CD4-positive, alpha-beta memory T cell (primary cell): ENCODE data around the gene FOXD2. TPM values are rescaled to one million over a fixed set of nuclear protein-coding genes. Genes with fewer than 3 reads are reported as not detected.

Experiments
- CTCF ChIA-PET: fragments of 350-600 bp; sonication (Branson Sonifier 250); formaldehyde crosslinking; loops from one replicate; lab custom pipeline; 2021; ENCODE audit warnings: inconsistent platforms; ENCODE audit not compliant: partially characterized antibody; lab: Charles Lee
- POLR2A ChIA-PET: fragments of 350-600 bp; sonication (Branson Sonifier 250); formaldehyde crosslinking; loops from one replicate; lab custom pipeline; 2021; ENCODE audit not compliant: partially characterized antibody; lab: Charles Lee
- DNase-seq, 5 donors: peaks; one replicate each; pipeline versions ENCODE4 v3.0.0 to v3.0.0-alpha.2; 2020 to 2022; ENCODE audit warnings: mixed read lengths in 1 of 5
- H3K27ac ChIP-seq: one replicate; pipeline ENCODE4 v1.7.0; 2013; ENCODE audit warnings: low read depth, low read length
- H3K27me3 ChIP-seq: 2 replicates; pipeline ENCODE4 v1.7.0; 2013; ENCODE audit warnings: mild to moderate bottlenecking, low read length, moderate library complexity; ENCODE audit not compliant: insufficient read depth
- H3K36me3 ChIP-seq: 2 replicates; pipeline ENCODE4 v1.7.0; 2013; ENCODE audit warnings: mild to moderate bottlenecking, low read length, moderate library complexity; ENCODE audit not compliant: insufficient read depth
- H3K4me1 ChIP-seq: 2 replicates; pipeline ENCODE4 v1.7.0; 2013; ENCODE audit warnings: mild to moderate bottlenecking, low read length, moderate library complexity; ENCODE audit not compliant: insufficient read depth
- H3K4me3 ChIP-seq, 2 donors: one replicate each; pipeline ENCODE4 v1.7.0; 2013; ENCODE audit warnings: low read length in 2 of 2, mild to moderate bottlenecking in 1 of 2
- H3K9me3 ChIP-seq, 2 donors: one replicate each; pipeline ENCODE4 v1.7.0; 2013; ENCODE audit warnings: low read length in 2 of 2, control low read depth in 1 of 2; ENCODE audit not compliant: control insufficient read depth in 1 of 2
- H3K27ac Mint-ChIP-seq, 7 donors: one replicate each; pipeline ENCODE4 v1.8.0; 2020 to 2021; ENCODE audit warnings: mixed read lengths in 7 of 7, mild to moderate bottlenecking in 6 of 7, inconsistent platforms in 3 of 7, moderate library complexity in 3 of 7
- H3K27me3 Mint-ChIP-seq, 2 donors: one replicate each; pipeline ENCODE4 v1.8.0; 2020 to 2021; ENCODE audit warnings: mixed read lengths in 2 of 2
- H3K36me3 Mint-ChIP-seq, 2 donors: one replicate each; pipeline ENCODE4 v1.8.0; 2020 to 2021; ENCODE audit warnings: mixed read lengths in 2 of 2, inconsistent platforms in 1 of 2, mild to moderate bottlenecking in 1 of 2
- H3K4me1 Mint-ChIP-seq, 4 donors: one replicate each; pipeline ENCODE4 v1.8.0; 2020 to 2021; ENCODE audit warnings: mixed read lengths in 4 of 4, mild to moderate bottlenecking in 1 of 4
- H3K4me3 Mint-ChIP-seq, 8 donors: one replicate each; pipeline ENCODE4 v1.8.0; 2020 to 2021; ENCODE audit warnings: mixed read lengths in 8 of 8, mild to moderate bottlenecking in 7 of 8, moderate library complexity in 6 of 8, inconsistent platforms in 3 of 8
- H3K9me3 Mint-ChIP-seq, 8 donors: one replicate each; pipeline ENCODE4 v1.8.0; 2020 to 2021; ENCODE audit warnings: mixed read lengths in 8 of 8, mild to moderate bottlenecking in 5 of 8, inconsistent platforms in 3 of 8, moderate library complexity in 1 of 8
- intact Hi-C: fragments of 100-400 bp; cut with micrococcal nuclease; formaldehyde crosslinking; loops from one replicate; pipeline ENCODE4 v1.15.1; 2023
- polyA plus RNA-seq, 2 donors: library from polyadenylated mRNA; unstranded; fragments of 300-500 nt; fragmentation: Illumina TruSeq; gene quantifications; one replicate each; pipeline ENCODE4 v1.2.3, GENCODE V29; 2021
- total RNA-seq, 2 experiments: library from RNA; stranded (reverse); gene quantifications; one replicate each; pipeline ENCODE4 v1.2.3, GENCODE V29; 2021

Gene FOXD2
- total RNA-seq (under 1 TPM; 0.64 to 0.73 TPM), polyA plus RNA-seq (under 1 TPM; 0.07 to 0.11 TPM)

DNA sequence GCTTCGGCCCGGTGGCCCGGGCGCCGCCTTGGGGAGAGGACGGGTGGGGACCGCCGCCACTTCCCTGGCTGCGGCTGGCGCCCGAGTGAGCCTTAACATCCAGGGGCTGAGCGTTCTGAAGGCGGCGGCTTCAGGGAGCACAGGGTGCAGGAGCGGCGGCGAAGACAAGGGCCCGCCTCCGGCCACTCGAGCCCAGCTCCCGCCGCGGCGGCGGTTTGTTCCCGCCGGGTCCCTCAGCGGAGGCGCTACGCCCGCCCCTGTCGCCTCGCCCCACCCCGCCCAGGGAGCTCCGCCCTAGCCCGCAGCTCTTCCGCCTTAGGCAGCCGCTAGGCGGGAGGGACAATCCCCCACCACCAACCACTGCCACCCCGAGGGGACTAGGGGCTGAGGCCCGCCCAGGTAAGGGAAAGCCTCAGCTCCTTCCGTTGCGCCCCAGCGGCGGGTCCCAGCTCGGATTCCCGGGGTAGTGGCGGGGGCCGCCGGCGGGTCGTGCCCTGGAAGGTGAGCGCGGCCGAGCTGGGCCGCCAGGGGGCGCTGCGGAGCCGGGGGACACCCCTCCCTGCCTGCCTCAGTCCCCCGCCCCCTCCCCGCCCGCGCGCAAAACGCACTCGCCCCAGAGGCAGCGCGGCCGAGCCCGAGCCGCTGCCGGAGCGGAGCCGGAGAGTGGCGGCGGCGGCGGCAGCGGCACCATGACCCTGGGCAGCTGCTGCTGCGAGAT, at the start of gene FOXD2:
Gene FOXD2 (plus strand): TSS at position 598 of the 718 bp plus-strand sequence. CDS start 92 bp downstream, at position 690.
- no peaks in the 10 kb centered on the region for H3K36me3 ChIP-seq
- H3K4me1 ChIP-seq, result peaks cover 21% of the 10 kb centered on the region
- H3K27me3 ChIP-seq, result peaks cover 17% of the 10 kb centered on the region
- Mint-ChIP-seq H3K4me1 (peaks cover 11 to 34% (median 24%) of the 10 kb centered on the region in 4 donors), H3K27ac (peak within 1 kb of the TSS; percentile 86 to 97 (median 91)), H3K4me3 (peak within 1 kb of the TSS; percentile 88 to 94 (median 92)), H3K27me3 (peaks cover 4 to 5% of the 10 kb centered on the region in 2 donors), H3K9me3 (peaks cover 0 to 2% (median 0%) of the 10 kb centered on the region in 8 donors), H3K36me3 (peaks cover 0 to 10% of the 10 kb centered on the region in 2 donors)
- POLR2A ChIA-PET, result interaction anchor here (0.8 to 2.2 kb wide), 8 partner anchors 9 to 288 kb away, joined by 3 to 18 read pairs (median 3); partner anchors contain the start of genes CMPK1 and STIL
- peak within 1 kb of the TSS; percentile 55 to 75 for H3K4me3 ChIP-seq
- DNase-seq, result peak; percentile 92 to 96 (median 93)
- peak within 1 kb of the TSS; percentile 46 for H3K27ac ChIP-seq
- H3K9me3 ChIP-seq, result no peaks in the 10 kb centered on the region
- intact Hi-C loops, result loop anchor here (1.0 kb wide), 3 partner anchors 103 to 289 kb away; partner anchors contain the start of gene STIL
- CTCF ChIA-PET, result interaction anchor here (0.6 to 9.7 kb wide), 35 partner anchors 8 to 289 kb away, joined by 3 to 138 read pairs (median 4); partner anchors contain the start of genes CMPK1 and STIL

DNA sequence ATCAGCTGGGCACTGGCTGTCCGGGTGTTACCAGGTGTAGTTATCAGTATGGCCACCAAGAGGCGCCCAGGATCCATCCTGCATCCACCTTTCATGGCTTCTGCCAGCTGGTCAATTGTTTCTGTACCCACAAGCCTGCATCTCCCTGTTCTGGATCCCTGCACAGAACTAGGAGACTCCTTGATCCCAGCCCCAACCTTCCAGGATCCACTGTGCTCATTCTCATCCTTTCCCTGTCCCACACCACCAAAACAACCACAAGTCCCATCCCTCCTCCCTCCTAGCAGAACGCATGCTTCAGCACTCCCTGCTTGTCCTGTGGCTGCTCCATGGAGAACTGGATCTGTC, 49.0 kb upstream of the FOXD2 start:
- ChIA-PET POLR2A (no interaction called here), CTCF (interaction anchor here (1.1 to 3.0 kb wide), 3 partner anchors 321 to 337 kb away, joined by 3 to 12 read pairs (median 4); no protein-coding TSS in a partner anchor)
- Mint-ChIP-seq H3K27ac (peak overlapping the region in 2 of 7 donors; percentile 46 to 47), H3K4me1 (peaks cover 0 to 2% (median under 1%) of the 10 kb centered on the region in 4 donors), H3K36me3 (peaks cover 0 to 4% of the 10 kb centered on the region in 2 donors), H3K27me3 (peaks cover 2 to 10% of the 10 kb centered on the region in 2 donors), H3K9me3 (no peaks in the 10 kb centered on the region), H3K4me3 (no peak overlapping the region)
- no peaks in the 10 kb centered on the region for H3K9me3 ChIP-seq
- H3K4me1 ChIP-seq, result no peaks in the 10 kb centered on the region
- intact Hi-C loops, result loop anchor here (1.0 kb wide), 1 partner anchor 321 kb away; no protein-coding TSS in a partner anchor
- DNase-seq, result peak in 3 of 5 donors; percentile 13 to 20 (median 16)
- no peak overlapping the region for H3K4me3 ChIP-seq
- no peaks in the 10 kb centered on the region for H3K27me3 ChIP-seq
- H3K27ac ChIP-seq, result no peak overlapping the region
- H3K36me3 ChIP-seq, result no peaks in the 10 kb centered on the region

GRCh38 chr1:47389731-47390130, 48.1 kb upstream of the FOXD2 start:
- H3K4me1 Mint-ChIP-seq, result peaks cover 0 to 2% (median under 1%) of the 10 kb centered on the region in 4 donors
- no peaks in the 10 kb centered on the region for H3K4me1 ChIP-seq
- CTCF ChIA-PET, result interaction anchor here (0.5 to 3.0 kb wide), 3 partner anchors 320 to 1039 kb away, joined by 3 to 12 read pairs (median 3); no protein-coding TSS in a partner anchor
- H3K9me3 ChIP-seq, result no peaks in the 10 kb centered on the region
- no peak for DNase-seq
- H3K27me3 Mint-ChIP-seq, result peaks cover 5 to 12% of the 10 kb centered on the region in 2 donors
- POLR2A ChIA-PET, result no interaction called here
- H3K9me3 Mint-ChIP-seq, result no peaks in the 10 kb centered on the region
- no peaks in the 10 kb centered on the region for H3K36me3 ChIP-seq
- intact Hi-C loops, result no loop called here
- no peak overlapping the region for H3K4me3 ChIP-seq
- H3K4me3 Mint-ChIP-seq, result no peak overlapping the region
- no peaks in the 10 kb centered on the region for H3K27me3 ChIP-seq
- H3K36me3 Mint-ChIP-seq, result peaks cover 0 to 4% of the 10 kb centered on the region in 2 donors
- H3K27ac ChIP-seq, result no peak overlapping the region
- no peak overlapping the region for H3K27ac Mint-ChIP-seq

- DNase-seq, result no peak
- Histone ChIP-seq H3K9me3 (no peaks in the 10 kb centered on the region), H3K4me3 (no peak overlapping the region), H3K27me3 (no peaks in the 10 kb centered on the region), H3K36me3 (no peaks in the 10 kb centered on the region), H3K27ac (no peak overlapping the region), H3K4me1 (no peaks in the 10 kb centered on the region)
- Mint-ChIP-seq H3K4me1 (peaks cover 0 to 2% (median under 1%) of the 10 kb centered on the region in 4 donors), H3K27ac (no peak overlapping the region), H3K36me3 (peaks cover 0 to 4% of the 10 kb centered on the region in 2 donors), H3K27me3 (peaks cover 5 to 14% of the 10 kb centered on the region in 2 donors), H3K9me3 (no peaks in the 10 kb centered on the region), H3K4me3 (no peak overlapping the region)
- intact Hi-C loops, result no loop called here
- CTCF ChIA-PET, result interaction anchor here (1.2 to 3.0 kb wide), 2 partner anchors 46 to 319 kb away, joined by 5 to 12 read pairs; partner anchors contain the start of gene FOXD2
- POLR2A ChIA-PET, result no interaction called here
These were observed 47.0 kb upstream of the FOXD2 start for GRCh38 chr1:47390843-47391242.

DNA sequence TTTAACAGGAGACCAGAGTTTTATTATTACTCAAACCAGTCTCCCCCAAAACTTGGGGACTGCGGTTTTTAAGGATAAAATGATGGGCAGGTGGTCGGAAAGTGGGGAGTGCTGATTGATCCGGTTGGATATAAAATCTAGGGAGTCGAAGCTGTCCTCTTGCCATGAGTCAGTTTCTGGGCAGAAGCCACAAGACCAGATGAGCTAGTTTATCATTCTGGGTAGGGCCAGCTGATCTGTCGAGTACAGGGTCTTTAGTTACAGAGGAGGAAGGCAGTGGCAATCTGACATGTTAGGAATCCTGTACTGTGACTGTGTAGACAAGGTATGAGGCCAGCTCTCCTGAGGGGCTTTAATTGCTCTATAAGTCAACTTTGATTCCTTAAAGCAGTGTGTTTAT, 44.7 kb upstream of the FOXD2 start:
- CTCF ChIA-PET, result no interaction called here

GRCh38 chr1:47395433-47395832, 42.4 kb upstream of the FOXD2 start:
- H3K4me3 ChIP-seq, result no peak overlapping the region
- Mint-ChIP-seq H3K4me3 (no peak overlapping the region), H3K27ac (no peak overlapping the region), H3K4me1 (no peaks in the 10 kb centered on the region), H3K27me3 (peaks cover 11 to 19% of the 10 kb centered on the region in 2 donors), H3K9me3 (no peaks in the 10 kb centered on the region), H3K36me3 (no peaks in the 10 kb centered on the region)
- ChIA-PET POLR2A (no interaction called here), CTCF (no interaction called here)
- no peaks in the 10 kb centered on the region for H3K4me1 ChIP-seq
- no peaks in the 10 kb centered on the region for H3K9me3 ChIP-seq
- no peak overlapping the region for H3K27ac ChIP-seq
- H3K36me3 ChIP-seq, result no peaks in the 10 kb centered on the region
- no peaks in the 10 kb centered on the region for H3K27me3 ChIP-seq
- DNase-seq, result no peak
- intact Hi-C loops, result no loop called here

More for the DNA sequence above, 44.7 kb upstream of the FOXD2 start:
- Mint-ChIP-seq H3K4me1 (peaks cover 0 to 2% (median under 1%) of the 10 kb centered on the region in 4 donors), H3K27me3 (peaks cover 10 to 18% of the 10 kb centered on the region in 2 donors), H3K36me3 (no peaks in the 10 kb centered on the region), H3K9me3 (no peaks in the 10 kb centered on the region), H3K4me3 (no peak overlapping the region), H3K27ac (no peak overlapping the region)
- no peaks in the 10 kb centered on the region for H3K27me3 ChIP-seq
- no peaks in the 10 kb centered on the region for H3K4me1 ChIP-seq
- H3K36me3 ChIP-seq, result no peaks in the 10 kb centered on the region
- H3K27ac ChIP-seq, result no peak overlapping the region
- intact Hi-C loops, result no loop called here
- POLR2A ChIA-PET, result no interaction called here
- DNase-seq, result no peak
- no peaks in the 10 kb centered on the region for H3K9me3 ChIP-seq
- H3K4me3 ChIP-seq, result no peak overlapping the region

- H3K4me3 ChIP-seq, result no peak overlapping the region
- DNase-seq, result no peak
- Mint-ChIP-seq H3K27me3 (peaks cover 14 to 27% of the 10 kb centered on the region in 2 donors), H3K27ac (no peak overlapping the region), H3K9me3 (no peaks in the 10 kb centered on the region), H3K4me3 (no peak overlapping the region), H3K36me3 (no peaks in the 10 kb centered on the region), H3K4me1 (no peaks in the 10 kb centered on the region)
- ChIA-PET POLR2A (no interaction called here), CTCF (no interaction called here)
- no peak overlapping the region for H3K27ac ChIP-seq
- intact Hi-C loops, result no loop called here
- H3K9me3 ChIP-seq, result no peaks in the 10 kb centered on the region
- H3K27me3 ChIP-seq, result no peaks in the 10 kb centered on the region
- H3K4me1 ChIP-seq, result no peaks in the 10 kb centered on the region
- no peaks in the 10 kb centered on the region for H3K36me3 ChIP-seq
These were observed 41.1 kb upstream of the FOXD2 start for GRCh38 chr1:47396671-47397196.
